Spinal cord (tissue), 10 donors: Measurements from ENCODE around the gene SLC43A3. TPM values are rescaled to one million over a fixed set of nuclear protein-coding genes. Genes with fewer than 3 reads are reported as not detected.
A peak's percentile ranks its signal among the peaks of the same experiment; 100 is the strongest.

Experiments used
- DNase-seq, 6 donors: peaks; one replicate each; pipeline versions ENCODE4 v3.0.0 to v3.0.0-alpha.2; 2013 to 2015; ENCODE audit warnings: low spot score in 6 of 6, low read depth in 4 of 6
- H3K27ac ChIP-seq: one replicate; pipeline ENCODE4 v1.5.1; 2013; ENCODE audit warnings: low read depth, low read length, control low read depth
- H3K27me3 ChIP-seq: one replicate; pipeline ENCODE4 v1.6.1; 2013; ENCODE audit warnings: low read length; ENCODE audit not compliant: control insufficient read depth, insufficient read depth
- H3K36me3 ChIP-seq: one replicate; pipeline ENCODE4 v1.6.1; 2013; ENCODE audit warnings: low read length; ENCODE audit not compliant: control insufficient read depth, insufficient read depth
- H3K4me1 ChIP-seq: one replicate; pipeline ENCODE4 v1.6.1; 2013; ENCODE audit warnings: low read length; ENCODE audit not compliant: control insufficient read depth, insufficient read depth
- H3K4me3 ChIP-seq: one replicate; pipeline ENCODE4 v1.5.1; 2013; ENCODE audit warnings: low read depth, low read length, control low read depth
- H3K9me3 ChIP-seq: one replicate; pipeline ENCODE4 v1.6.1; 2013; ENCODE audit warnings: low read length; ENCODE audit not compliant: control insufficient read depth, insufficient read depth
- WGBS: methylation state at CpG from one replicate; pipeline ENCODE4 v1.1.5; 2013; ENCODE audit warnings: missing lambda C conversion rate; ENCODE audit not compliant: insufficient coverage; 5-methylcytosine and 5-hydroxymethylcytosine counted together
- polyA plus RNA-seq, 2 donors: library from polyadenylated mRNA; unstranded; fragments of 120-200 nt; gene quantifications; one replicate each; pipeline ENCODE4 v1.2.1, GENCODE V29; 2013; ENCODE audit not compliant: insufficient read length in 2 of 2
- total RNA-seq, 2 donors: library from RNA; depleted of rRNA in 1 of 2; stranded (reverse); fragments of 120-200 nt in 1 of 2; fragments of >200 nt in 1 of 2; gene quantifications; one replicate each; pipeline versions ENCODE4 v1.2.3 to v1.2.4, GENCODE V29; 2013 to 2014
- donor health status: healthy.

Gene SLC43A3
- total and polyA plus RNA-seq, 4 donors, result 12.2 to 20.3 (median 16.4) TPM

DNA sequence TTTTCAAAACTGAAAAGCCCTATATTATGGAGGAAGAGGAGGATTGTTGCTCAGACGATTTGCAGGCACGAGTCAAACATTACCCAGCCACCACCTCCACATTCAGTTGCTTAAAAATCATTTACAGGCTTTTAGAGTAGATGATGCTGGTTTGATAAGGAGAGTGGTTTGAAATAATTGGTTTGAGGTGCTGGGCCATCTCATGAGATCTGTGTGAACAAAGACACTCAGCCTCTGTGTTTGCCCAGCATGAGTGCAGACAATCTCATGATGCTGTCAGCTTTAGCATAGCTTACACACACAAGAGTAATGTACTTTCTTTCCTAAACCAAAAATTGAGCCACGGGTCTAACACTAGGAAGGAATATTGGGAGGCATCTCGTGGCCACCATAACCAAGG lies 4.3 kb downstream of the SLC43A3 start:
- Histone ChIP-seq H3K27me3 (no peaks in the 10 kb centered on the region), H3K27ac (no peak overlapping the region), H3K36me3 (peaks cover 7% of the 10 kb centered on the region), H3K4me3 (no peak overlapping the region), H3K9me3 (no peaks in the 10 kb centered on the region), H3K4me1 (peaks cover 35% of the 10 kb centered on the region)
- DNase-seq, result no peak
- WGBS, result no CpG with 5 or more reads among the region's 4 CpGs

DNA sequence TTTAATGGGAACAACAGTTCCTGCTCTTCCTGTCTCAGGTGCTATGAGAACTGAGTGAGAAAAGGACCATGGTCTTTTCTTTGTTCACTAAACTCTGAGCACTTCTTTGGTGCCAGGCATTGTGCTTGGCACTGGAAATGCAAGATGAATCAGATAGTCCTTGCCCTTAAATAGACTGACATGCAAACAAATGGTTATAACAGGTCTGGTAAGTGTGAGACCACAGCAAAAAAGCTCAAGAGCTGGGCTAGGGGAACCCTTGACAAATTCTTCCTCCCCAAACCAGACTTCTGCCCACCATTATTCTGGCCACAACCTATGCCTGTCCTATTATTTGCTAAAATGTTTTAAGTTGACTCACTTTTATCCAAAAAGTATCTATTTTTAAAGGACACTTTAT lies 5.1 kb downstream of the SLC43A3 start:
- DNase-seq, result no peak
- H3K4me1 ChIP-seq, result peaks cover 26% of the 10 kb centered on the region
- peaks cover 7% of the 10 kb centered on the region for H3K36me3 ChIP-seq
- no peaks in the 10 kb centered on the region for H3K9me3 ChIP-seq
- no peak overlapping the region for H3K4me3 ChIP-seq
- no peaks in the 10 kb centered on the region for H3K27me3 ChIP-seq
- H3K27ac ChIP-seq, result no peak overlapping the region

DNA sequence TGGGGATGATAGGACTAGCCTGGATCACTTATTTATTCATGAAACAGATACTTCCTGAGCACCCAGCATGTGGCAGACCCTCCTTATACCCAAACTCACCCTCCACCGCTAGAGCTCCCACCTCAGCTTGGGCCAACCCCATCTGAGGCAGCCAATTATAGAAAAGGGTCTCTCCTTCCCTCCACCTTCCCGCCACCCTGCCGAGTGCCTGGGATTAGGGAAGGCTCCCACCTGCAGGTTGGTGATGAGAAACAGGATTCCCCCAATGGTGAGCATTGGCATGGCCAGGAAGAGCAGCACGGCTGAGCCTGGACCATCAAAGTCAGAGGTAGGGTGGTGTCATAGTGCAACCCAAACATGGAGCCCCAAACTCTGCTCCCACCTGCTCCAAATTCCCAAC lies 5.9 kb downstream of the SLC43A3 start:
- Histone ChIP-seq H3K36me3 (peaks cover 11% of the 10 kb centered on the region), H3K27ac (no peak overlapping the region), H3K4me1 (peaks cover 19% of the 10 kb centered on the region), H3K9me3 (no peaks in the 10 kb centered on the region), H3K4me3 (no peak overlapping the region), H3K27me3 (no peaks in the 10 kb centered on the region)
- 70% methylated on average over 2 of the region's 4 CpGs for WGBS
- DNase-seq, result no peak

DNA sequence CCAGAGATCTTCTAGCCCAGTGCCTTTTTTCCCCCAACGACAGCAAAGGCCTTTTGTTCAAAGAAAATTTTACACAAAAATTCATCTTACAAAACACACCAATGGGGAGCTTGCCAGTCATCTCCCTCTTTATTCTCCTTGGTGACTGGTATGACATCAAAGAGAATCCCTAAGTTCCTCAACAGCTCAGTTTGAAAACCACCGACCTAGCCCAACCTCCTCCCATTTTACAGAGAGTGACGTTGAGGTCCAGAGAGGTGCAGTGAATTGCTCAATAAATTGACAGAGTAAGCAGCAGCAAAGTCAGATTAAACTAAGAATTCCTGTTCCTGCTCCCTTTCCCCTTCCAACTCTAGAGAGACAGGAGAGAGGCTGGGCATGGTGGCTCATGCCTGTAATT lies 7.8 kb downstream of the SLC43A3 start:
- Histone ChIP-seq H3K27me3 (no peaks in the 10 kb centered on the region), H3K36me3 (peaks cover 20% of the 10 kb centered on the region), H3K4me1 (peaks cover 3% of the 10 kb centered on the region), H3K9me3 (no peaks in the 10 kb centered on the region), H3K4me3 (no peak overlapping the region), H3K27ac (no peak overlapping the region)
- WGBS, result 90% methylated on average over 2 of the region's 3 CpGs
- no peak for DNase-seq

DNA sequence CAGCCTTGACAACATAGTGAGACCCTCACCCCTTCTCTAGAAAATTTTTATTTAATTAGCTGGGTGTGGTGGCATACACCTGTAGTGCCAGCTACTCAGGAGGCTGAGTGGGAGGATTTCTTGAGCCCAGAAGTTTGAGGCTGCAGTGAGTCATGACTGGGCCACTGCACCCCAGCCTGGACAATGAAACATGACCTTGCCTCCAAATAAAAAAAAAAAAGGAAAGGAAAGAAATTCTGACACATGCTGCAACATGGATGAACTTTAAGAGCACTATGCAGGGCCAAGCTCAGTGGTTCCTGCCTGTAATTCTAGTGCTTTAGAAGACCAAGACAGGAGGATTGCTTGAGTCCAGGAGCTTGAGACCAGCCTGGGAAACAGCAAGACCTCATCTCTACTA lies 8.8 kb downstream of the SLC43A3 start:
- Histone ChIP-seq H3K9me3 (no peaks in the 10 kb centered on the region), H3K36me3 (peaks cover 25% of the 10 kb centered on the region), H3K4me3 (no peak overlapping the region), H3K27ac (no peak overlapping the region), H3K27me3 (no peaks in the 10 kb centered on the region), H3K4me1 (no peaks in the 10 kb centered on the region)
- no peak for DNase-seq

GRCh38 chr11:57417056-57417455 lies 9.9 kb downstream of the SLC43A3 start:
- H3K9me3 ChIP-seq, result no peaks in the 10 kb centered on the region
- peak in 1 of 6 donors; percentile 82 for DNase-seq
- 84% methylated on average over 4 of the region's 4 CpGs for WGBS
- no peak overlapping the region for H3K4me3 ChIP-seq
- H3K4me1 ChIP-seq, result no peaks in the 10 kb centered on the region
- peaks cover 25% of the 10 kb centered on the region for H3K36me3 ChIP-seq
- no peak overlapping the region for H3K27ac ChIP-seq
- no peaks in the 10 kb centered on the region for H3K27me3 ChIP-seq

GRCh38 chr11:57416436-57416835 lies 10.5 kb downstream of the SLC43A3 start:
- peaks cover 25% of the 10 kb centered on the region for H3K36me3 ChIP-seq
- WGBS, result 100% methylated on average over 1 of the region's 3 CpGs
- no peaks in the 10 kb centered on the region for H3K4me1 ChIP-seq
- H3K4me3 ChIP-seq, result no peak overlapping the region
- H3K27me3 ChIP-seq, result no peaks in the 10 kb centered on the region
- no peak overlapping the region for H3K27ac ChIP-seq
- DNase-seq, result no peak
- no peaks in the 10 kb centered on the region for H3K9me3 ChIP-seq

- Histone ChIP-seq H3K9me3 (no peaks in the 10 kb centered on the region), H3K4me3 (no peak overlapping the region), H3K27ac (no peak overlapping the region), H3K27me3 (no peaks in the 10 kb centered on the region), H3K36me3 (peaks cover 25% of the 10 kb centered on the region), H3K4me1 (no peaks in the 10 kb centered on the region)
- WGBS, result 100% methylated on average over 2 of the region's 11 CpGs
- DNase-seq, result no peak
Measured at GRCh38 chr11:57414612-57415212, 12.2 kb downstream of the SLC43A3 start.

GRCh38 chr11:57413681-57414080 lies 13.2 kb downstream of the SLC43A3 start:
- Histone ChIP-seq H3K9me3 (no peaks in the 10 kb centered on the region), H3K36me3 (peaks cover 36% of the 10 kb centered on the region), H3K27ac (no peak overlapping the region), H3K4me3 (no peak overlapping the region), H3K27me3 (no peaks in the 10 kb centered on the region), H3K4me1 (no peaks in the 10 kb centered on the region)
- WGBS, result 87% methylated on average over 4 of the region's 4 CpGs
- DNase-seq, result no peak

DNA sequence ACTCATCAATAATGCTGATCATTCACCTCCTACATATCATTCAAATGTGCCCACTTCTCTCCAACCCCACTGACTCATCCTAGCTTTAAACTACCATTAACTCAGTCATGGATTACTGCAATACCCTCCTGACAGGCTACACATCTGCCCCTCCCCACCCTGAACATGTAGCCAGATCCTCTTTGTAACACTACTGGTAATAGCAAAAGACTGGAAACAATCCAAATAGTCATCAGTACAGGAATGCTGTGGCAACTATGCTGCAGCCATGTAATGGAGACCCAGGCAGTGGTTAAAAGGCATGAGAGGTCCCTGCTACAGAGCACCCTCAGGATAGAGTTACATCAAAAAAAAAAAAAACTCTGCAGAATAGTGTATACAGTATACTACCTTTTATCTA lies 16.6 kb downstream of the SLC43A3 start:
- no peak overlapping the region for H3K4me3 ChIP-seq
- no peaks in the 10 kb centered on the region for H3K9me3 ChIP-seq
- no peak overlapping the region for H3K27ac ChIP-seq
- H3K27me3 ChIP-seq, result no peaks in the 10 kb centered on the region
- DNase-seq, result no peak
- H3K36me3 ChIP-seq, result peaks cover 40% of the 10 kb centered on the region
- H3K4me1 ChIP-seq, result peaks cover 11% of the 10 kb centered on the region
